SW 1271 (cell line): ENCODE results near the gene ADRA2B.
"Not testable (repeated sequence)": the region's sequence is repeated elsewhere in the genome, so short reads cannot be mapped to it uniquely, and the experiment has no call there.

Experiments used
- DNase-seq, 2 experiments: peaks; one replicate each; lab custom pipeline; 2025; lab: John Stamatoyannopoulos, UW

The ADRA2B gene

GRCh38 chr2:96088340-96089335 is 27.7 kb downstream of the ADRA2B start:
- DNase-seq, result no peak

DNA sequence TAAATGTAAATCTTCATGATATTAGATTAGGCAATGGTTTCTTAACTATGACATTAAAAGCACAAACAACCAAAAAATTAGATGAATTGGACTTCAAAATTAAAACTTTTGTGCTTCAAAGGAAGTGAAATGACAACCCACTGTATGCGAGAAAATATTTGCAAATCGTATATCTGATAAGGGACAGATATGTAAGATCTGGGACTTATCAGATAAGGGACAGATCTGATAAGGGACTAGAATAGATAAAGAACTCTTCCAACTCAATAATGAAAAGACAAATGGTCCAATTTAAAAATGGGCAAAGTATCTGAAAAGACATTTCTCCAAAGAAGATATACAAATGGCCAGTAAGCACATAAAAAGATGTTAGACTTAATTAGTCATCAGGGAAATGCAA is 29.2 kb downstream of the ADRA2B start:
- DNase-seq, result no peak

DNA sequence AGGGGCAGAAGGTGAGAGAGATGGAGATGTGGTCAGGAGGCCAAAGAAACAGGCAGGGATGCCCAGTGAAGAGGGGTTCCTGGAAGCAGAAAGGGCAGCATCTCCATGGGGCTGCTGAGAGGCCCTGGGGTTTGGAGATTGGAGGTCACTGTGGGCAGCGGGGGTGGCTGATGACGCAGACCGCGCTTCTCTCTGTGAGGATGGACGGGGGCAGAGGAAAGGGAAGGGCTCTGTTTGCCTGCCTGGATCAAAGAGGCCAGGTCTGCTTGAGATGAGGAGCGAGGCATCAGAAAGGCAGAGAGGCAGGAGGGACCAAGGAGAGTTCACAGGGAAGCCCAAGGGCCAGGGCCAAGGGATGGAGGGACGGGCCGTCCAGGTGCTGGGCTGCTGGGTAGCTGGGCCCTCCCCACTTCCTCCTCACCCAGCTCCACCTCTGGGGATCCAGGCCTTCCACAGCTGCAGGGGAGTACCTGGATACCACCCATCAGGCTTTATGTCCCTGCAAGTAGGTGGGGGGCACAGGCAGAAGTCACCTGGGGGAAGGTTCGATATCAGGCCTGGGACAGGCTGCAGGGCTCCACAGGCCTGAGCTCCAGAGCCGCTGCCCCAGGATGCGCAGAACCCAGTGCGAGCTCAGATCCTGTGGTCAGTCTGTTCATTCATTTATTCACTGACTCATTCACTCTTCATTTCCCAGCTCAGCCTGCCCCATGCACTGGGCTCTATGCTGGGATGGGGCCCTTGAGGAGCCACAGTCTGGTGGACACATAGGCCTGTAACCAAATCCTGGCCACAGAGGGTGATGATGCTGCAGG is 30.6 kb downstream of the ADRA2B start:
- DNase-seq, result no peak

DNA sequence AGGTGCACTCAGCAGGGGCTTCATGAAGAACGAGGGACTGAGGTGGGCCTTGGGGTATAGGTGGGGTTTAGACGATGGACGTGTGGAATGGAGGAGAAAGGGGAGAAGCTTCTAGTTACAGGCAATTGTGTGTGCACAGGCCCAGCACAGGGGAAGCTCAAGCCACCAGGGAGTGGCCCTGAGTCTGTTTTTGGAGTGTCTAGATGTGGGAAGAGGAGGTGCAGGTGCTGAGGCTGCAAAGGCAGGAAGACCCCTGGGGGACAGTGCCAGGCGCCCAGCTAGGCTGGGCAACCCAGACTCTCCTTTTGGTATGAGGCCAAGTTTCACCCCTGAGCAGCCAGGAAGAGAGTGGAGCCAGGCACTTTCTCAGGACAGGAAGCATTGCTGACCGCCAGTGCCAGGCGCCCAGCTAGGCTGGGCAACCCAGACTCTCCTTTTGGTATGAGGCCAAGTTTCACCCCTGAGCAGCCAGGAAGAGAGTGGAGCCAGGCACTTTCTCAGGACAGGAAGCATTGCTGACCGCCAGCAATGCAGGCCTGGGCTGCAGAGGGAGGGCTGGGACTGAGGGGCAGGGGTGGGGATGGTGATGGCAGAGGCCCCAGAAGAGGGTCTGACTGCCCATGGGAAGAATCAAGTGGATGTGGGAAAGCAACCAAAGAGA is 31.4 kb downstream of the ADRA2B start:
- not testable (repeated sequence) for DNase-seq

DNA sequence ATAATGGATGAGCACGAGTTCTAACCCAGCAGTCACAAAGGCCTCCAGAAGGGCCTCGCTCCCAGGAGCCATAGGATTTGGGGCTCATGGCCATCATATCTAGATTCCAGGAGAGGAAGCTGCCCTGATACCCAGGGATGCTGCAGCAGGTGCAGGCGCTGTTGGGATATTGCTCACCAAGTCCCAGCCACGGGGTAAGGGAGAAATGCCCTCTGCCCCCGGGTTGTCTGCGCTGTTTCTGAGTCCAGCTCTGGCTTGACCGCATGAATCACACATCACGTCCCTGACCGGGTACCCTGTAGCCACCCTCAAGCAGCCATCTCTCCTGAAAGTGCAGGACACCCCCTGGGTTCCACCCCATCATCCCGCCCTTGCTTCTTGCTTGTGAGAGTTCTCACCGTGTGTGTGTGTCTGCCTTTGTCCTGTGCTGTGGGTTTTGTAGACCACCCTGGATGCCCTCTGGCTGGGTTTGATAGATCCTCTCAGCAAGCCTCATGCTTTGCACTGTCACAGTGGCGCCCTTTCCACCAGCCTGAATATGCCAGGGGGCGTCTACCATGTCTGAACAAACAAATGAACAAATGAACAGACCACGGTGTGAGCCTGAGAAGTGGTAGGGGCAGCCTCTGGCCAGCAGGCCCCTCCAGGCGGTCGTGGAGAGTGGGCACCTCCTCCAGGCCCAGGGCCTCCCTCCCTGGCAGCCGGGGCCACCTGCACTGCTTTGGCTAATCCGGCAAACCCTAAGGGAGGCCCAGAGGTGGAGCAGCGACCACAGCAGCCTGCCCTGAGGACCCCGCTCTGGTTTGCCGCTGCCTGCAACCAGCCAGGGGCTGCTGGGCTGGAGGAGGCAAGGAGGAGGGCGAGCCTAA is 32.1 kb downstream of the ADRA2B start:
- DNase-seq, result no peak

DNA sequence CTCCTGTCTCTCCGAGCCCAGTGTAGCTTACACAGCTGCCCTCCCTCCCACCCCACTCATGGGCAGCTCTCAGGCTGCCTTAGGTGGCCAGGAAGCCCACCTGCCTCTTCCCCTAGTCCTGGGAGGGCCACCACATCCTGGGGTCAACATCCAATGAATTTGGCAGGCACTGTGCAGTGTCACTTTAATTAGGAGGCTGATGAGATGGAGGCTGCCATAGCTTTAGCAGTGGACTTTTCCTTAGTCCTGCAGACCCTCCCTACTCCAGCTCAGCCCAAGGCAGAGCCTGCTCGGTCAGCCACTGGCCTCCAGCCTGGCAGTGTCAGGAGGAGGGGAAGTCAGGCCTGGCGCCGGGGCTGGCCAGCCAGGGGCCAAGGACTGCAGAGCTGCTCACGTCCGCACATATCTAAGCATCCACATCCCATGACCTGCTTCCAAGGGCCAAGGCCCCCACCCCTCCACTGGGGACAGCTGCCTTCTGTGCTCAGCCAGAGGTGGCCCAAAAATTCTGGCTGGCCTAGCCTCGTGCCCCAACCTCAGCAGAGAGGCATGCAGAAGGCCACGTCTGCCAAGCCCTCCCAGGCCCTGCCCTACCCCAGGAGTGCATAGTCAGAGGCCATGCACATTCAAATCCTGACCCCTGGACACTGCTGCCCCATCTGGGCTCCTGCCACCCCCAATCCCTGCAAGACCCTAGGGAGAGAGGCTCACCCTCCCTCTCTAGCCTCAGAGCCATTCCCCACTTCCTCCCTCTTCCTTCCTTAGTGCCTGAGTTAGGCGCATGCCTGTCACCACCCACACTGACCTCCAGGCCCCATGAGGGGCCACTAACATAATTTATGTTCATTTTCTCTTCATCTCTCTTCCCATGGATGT is 33.1 kb downstream of the ADRA2B start:
- no peak for DNase-seq

DNA sequence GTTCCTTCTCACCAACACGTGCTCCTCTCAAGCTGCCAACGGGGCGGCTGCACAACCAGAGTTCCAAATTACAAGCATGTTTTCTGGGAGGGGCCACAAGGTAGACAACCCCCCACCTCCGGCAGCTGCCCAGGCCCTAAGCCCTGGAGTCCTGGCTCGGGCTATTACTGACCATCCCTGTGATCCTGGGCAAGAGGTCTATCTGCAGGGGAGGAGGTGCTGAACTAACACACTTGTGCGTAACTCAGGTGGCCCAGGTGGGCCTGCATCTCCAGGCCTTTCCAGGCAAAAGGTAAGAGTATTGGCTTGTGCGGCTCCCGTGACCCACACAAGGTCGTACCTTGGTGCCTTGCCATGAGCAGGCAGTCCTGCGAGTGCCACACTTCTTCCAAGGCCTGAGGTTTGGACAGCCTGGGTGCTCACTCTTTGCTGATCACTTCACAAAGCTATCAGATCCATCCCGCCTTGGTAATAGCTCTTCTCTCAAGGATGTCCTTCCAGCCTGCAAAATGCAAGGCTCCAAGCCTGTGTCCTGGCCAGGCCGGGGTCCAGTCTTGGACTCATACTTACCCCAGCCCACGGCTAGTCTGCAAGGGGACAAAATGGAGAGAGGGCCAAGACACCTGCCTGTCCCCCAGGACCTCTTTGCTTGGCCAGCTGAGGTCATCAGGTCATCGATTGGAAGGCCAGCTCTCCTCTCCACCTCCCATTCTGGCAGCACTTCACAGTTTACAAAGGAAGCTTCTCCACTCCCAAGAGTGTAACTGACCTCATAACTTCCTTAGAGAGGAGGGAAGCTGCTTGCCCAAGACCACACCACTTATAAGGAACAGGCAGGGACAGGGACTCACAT is 33.9 kb downstream of the ADRA2B start:
- DNase-seq, result no peak

DNA sequence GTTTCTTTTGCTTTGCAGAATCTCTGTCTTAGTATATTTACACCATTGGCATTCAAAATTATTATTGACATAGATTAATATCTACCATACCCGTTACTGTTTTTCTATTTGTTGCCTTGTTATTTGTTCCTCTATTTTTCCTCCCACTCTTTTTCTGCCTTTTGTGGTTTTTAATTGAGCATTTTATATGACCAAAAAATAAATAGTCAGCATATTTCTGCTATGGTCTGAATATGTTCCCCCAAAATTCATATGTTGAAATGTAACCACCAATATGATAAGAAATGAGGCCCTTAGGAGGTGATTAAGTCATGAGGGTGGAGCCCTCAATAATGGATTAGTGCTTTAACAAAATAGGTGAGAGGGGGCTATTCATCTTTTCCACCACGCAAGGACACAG is 35.3 kb downstream of the ADRA2B start:
- DNase-seq, result no peak

DNA sequence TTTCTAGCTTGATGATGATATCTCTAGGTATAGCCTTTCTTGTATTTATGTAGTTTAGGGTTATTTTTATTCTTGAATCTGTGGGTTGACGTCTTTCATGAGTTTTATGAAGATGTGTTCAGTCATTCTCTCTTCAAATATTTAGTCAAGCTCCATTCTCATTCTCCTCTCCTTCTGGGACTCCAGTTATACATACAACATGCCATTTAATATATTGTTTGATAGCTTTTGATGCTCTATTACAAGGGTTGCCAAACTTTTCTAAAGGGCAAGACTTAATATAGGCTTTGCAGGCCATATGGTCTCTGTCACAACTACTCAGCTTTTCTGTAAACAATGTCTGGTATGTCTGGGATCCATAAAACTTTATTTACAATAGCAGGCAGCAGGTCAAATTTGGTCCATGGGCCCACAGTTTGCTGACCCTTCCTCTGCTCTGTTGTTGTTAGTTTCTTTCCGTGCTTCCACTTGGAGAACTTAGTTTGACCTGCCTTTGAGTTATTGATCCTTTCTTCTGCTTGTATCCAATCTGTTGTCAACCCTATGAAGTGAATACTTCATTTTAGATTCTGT is 41.1 kb downstream of the ADRA2B start:
- no peak for DNase-seq

- DNase-seq, result no peak
These were observed 42.2 kb downstream of the ADRA2B start for GRCh38 chr2:96074156-96074555.

DNA sequence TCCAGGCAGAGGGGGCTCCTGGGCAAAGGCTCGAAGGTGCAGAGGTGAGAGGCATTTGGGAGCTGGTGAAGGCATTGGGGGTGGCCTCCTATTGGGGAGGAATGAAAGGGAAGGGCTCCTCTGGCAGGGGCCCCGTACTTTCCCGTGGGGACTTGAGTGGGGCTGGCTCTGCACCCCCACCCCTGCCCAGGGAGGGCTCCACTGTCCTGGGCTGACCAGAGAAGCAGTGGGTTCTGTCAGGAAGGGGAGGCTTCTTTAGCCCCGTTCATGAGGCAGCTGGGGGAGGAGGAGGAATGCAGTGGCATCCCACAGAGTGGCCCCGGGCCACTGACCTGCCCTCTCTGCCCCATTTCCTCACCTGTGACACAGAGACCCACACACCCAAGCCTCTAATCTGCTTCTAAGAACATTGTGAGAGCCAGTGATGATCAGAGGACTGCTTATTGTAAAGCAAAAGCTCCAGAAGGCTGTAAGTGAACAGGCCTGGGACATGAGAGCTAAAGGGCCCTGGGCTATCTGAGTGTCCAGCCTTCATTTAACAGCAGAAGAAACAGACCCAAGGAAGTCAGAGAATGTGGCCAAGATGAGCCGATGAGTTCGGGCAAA is 43.1 kb downstream of the ADRA2B start:
- DNase-seq, result no peak

GRCh38 chr2:96072746-96073145 is 43.6 kb downstream of the ADRA2B start:
- DNase-seq, result no peak

DNA sequence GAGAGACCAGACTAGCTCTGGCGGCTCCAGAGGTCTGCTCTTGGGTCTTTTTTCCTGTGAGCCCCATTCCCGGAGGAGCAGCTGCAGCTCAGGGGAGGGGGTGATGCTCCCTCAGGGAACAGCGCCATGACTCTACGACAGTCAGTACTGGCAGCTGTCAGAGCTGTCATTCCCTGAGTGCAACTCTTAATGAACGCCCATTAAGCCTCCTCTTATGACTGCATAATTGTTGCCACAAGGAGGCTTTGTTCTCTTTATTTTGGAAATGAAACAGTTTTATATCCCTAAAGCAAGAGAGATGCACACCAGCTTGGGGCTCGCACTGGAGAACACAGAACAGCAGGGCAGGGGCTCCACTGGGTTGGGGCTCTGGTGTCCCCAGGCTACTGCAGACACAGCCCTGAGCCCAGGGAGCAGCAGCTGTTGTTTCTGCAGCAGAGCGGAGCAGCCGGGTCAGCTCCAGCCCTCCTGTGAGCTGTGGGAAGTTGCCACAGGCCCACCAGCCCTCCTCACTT is 44.3 kb downstream of the ADRA2B start:
- not testable (repeated sequence) for DNase-seq

DNA sequence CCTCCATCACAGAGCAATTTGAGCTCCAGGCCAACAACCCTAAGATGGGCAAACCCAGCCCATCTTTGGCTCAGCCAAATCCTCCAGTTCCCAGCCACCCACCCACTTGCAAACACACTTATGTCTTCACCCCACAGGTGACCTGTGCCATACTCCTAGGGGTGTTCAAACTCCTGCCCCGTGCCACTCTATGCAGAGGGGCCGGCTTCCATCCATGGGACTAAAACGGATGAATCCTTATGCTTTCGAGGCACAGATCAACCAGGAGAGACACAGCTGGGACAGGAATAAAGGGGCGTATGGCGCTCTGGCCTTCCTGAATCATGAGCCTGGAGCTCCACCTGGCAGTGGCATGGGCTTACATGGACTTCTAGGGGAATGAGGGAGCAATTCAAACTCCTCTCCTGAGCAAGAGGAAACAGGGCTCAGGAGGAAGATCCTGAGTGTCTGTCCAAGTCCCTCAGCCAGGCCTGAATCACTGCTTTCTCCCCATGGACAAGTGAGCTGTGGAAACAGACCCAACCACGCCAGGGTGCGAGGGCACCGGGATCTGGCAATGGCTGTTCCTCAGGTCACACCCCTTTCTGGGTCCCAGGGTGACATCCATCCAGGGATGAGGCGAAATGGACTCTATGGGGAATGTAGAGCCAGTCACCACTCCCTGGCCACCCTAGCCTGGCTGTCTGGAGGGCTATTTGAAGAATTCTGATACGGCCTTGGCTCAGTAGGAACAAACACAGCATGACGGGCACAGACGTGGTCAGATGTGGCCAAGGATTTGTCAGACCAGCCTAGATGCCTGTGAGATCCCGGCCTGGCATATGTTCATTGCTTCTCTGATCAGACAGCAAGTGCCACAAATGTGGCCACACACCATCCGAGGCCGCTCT is 45.0 kb downstream of the ADRA2B start:
- DNase-seq, result not testable (repeated sequence)

GRCh38 chr2:96070351-96070750 is 46.0 kb downstream of the ADRA2B start:
- DNase-seq, result not testable (repeated sequence)

GRCh38 chr2:96069878-96070277 is 46.5 kb downstream of the ADRA2B start:
- not testable (repeated sequence) for DNase-seq

DNA sequence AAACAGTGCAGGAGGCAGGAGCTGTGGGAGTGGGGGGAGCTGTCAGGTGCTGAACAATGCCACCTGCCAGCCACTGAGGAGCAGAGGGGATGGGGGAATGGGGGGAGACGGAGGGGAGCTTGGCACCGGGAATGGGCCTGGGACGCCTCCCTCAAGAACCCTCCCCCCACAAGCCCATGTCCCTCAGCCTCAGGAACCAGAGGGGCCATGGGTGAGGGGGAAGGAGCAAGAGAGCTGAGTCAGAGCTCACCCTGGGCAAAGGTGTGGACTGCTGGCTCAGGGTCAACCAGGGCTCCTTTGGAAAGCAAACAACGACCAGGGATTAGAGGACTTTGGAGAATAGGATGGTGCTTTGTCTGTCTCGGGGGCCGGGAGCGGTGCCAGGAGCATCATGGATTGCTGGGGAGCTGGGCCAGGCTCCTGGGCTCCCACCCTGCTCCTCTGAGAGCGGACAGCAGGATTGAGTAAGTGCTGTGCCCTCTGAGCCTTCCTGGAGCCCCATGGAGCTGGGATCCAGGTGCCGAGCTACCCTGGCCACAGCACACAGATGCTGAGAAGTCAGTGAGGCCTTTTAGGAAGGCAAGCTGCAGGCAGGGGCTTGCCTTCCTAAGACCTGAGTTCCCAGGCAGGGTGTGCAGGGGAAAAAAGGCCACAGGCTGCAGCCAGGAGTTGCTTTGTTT is 48.3 kb downstream of the ADRA2B start:
- not testable (repeated sequence) for DNase-seq
